GM19238 (cell line): Measurements from ENCODE around the gene FBXO41.

Experiments
- DNase-seq: peaks from one replicate; pipeline ENCODE4 v3.0.0; 2011; ENCODE audit warnings: low spot score; ENCODE audit not compliant: insufficient read length

The FBXO41 gene

GRCh38 chr2:73284296-73285158 is at the start of gene FBXO41:
Gene FBXO41, minus strand, starts transcription at chr2:73284478. Its CDS starts 14,848 bp downstream, at chr2:73269630.
- DNase-seq: peak; percentile 84

- no peak for DNase-seq
Measured at GRCh38 chr2:73334045-73334444, 49.8 kb upstream of the FBXO41 start.

GRCh38 chr2:73333564-73333963 is 49.3 kb upstream of the FBXO41 start:
- no peak for DNase-seq

- no peak for DNase-seq
Measured at GRCh38 chr2:73324126-73324725, 39.9 kb upstream of the FBXO41 start.

- DNase-seq: no peak
Measured at GRCh38 chr2:73323551-73323950, 39.3 kb upstream of the FBXO41 start.

- DNase-seq: no peak
Measured at GRCh38 chr2:73314441-73314840, 30.2 kb upstream of the FBXO41 start.

- DNase-seq: no peak
Measured at GRCh38 chr2:73307720-73308119, 23.4 kb upstream of the FBXO41 start.

GRCh38 chr2:73301636-73302035 is 17.4 kb upstream of the FBXO41 start:
- no peak for DNase-seq

- no peak for DNase-seq
Measured at GRCh38 chr2:73300926-73301325, 16.6 kb upstream of the FBXO41 start.

- no peak for DNase-seq
Measured at GRCh38 chr2:73297586-73297985, 13.3 kb upstream of the FBXO41 start.

GRCh38 chr2:73297151-73297559 is 12.9 kb upstream of the FBXO41 start:
- DNase-seq: no peak

GRCh38 chr2:73295751-73296400 is 11.6 kb upstream of the FBXO41 start:
- DNase-seq: no peak

GRCh38 chr2:73294239-73294638 is 10.0 kb upstream of the FBXO41 start:
- DNase-seq: no peak

- peak; percentile 88 for DNase-seq
Measured at GRCh38 chr2:73293534-73294171, 9.4 kb upstream of the FBXO41 start, which contains the start of gene EGR4. Gene EGR4, minus strand, starts transcription at chr2:73293548. Its CDS starts 231 bp downstream, at chr2:73293317.

- DNase-seq: no peak
Measured at GRCh38 chr2:73292906-73293533, 8.7 kb upstream of the FBXO41 start.

GRCh38 chr2:73292316-73292905 is 8.1 kb upstream of the FBXO41 start:
- no peak for DNase-seq

GRCh38 chr2:73291461-73292315 is 7.4 kb upstream of the FBXO41 start:
- no peak for DNase-seq

- DNase-seq: peak; percentile 42
Measured at GRCh38 chr2:73291093-73291460, 6.8 kb upstream of the FBXO41 start.

GRCh38 chr2:73290049-73290839 is 6.0 kb upstream of the FBXO41 start:
- DNase-seq: no peak
